Islet of Langerhans (tissue), 1 donor: ENCODE measurements around the gene STK32B.
"Not testable (repeated sequence)": the region's sequence is repeated elsewhere in the genome, so short reads cannot be mapped to it uniquely, and the experiment has no call there.

Experiments used
- FAIRE-seq: peaks from one replicate; lab custom pipeline; 2011; peaks lifted over from hg19 to GRCh38; lab: Jason Lieb, UNC

Gene STK32B

GRCh38 chr4:5051278-5052203 is at the start of gene STK32B:
Gene STK32B (plus strand): TSS chr4:5051480.
- no peak for FAIRE-seq

- FAIRE-seq: not testable (repeated sequence)
These were observed 49.6 kb upstream of the STK32B start for GRCh38 chr4:5001641-5002040.

- FAIRE-seq: no peak
These were observed 47.9 kb upstream of the STK32B start for GRCh38 chr4:5003372-5003857.

- FAIRE-seq: no peak
These were observed 47.4 kb upstream of the STK32B start for GRCh38 chr4:5003918-5004317.

- no peak for FAIRE-seq
These were observed 46.8 kb upstream of the STK32B start for GRCh38 chr4:5004496-5004895.

- FAIRE-seq: not testable (repeated sequence)
These were observed 44.3 kb upstream of the STK32B start for GRCh38 chr4:5006932-5007331.

- FAIRE-seq: no peak
These were observed 41.5 kb upstream of the STK32B start for GRCh38 chr4:5009796-5010195.

GRCh38 chr4:5010984-5011383 is 40.3 kb upstream of the STK32B start:
- no peak for FAIRE-seq

GRCh38 chr4:5012244-5012898 is 38.9 kb upstream of the STK32B start:
- no peak for FAIRE-seq

GRCh38 chr4:5012958-5013357 is 38.3 kb upstream of the STK32B start:
- FAIRE-seq: no peak

GRCh38 chr4:5014007-5014682 is 37.1 kb upstream of the STK32B start:
- FAIRE-seq: no peak

GRCh38 chr4:5018096-5018495 is 33.2 kb upstream of the STK32B start:
- no peak for FAIRE-seq

- no peak for FAIRE-seq
These were observed 32.7 kb upstream of the STK32B start for GRCh38 chr4:5018603-5019002.

- no peak for FAIRE-seq
These were observed 32.0 kb upstream of the STK32B start, which contains the start of gene CYTL1 for GRCh38 chr4:5019274-5019673. Gene CYTL1 (minus strand): TSS chr4:5019458. CDS start chr4:5019445, 13 bp downstream.

GRCh38 chr4:5019796-5020195 is 31.5 kb upstream of the STK32B start:
- no peak for FAIRE-seq

- FAIRE-seq: no peak
These were observed 30.9 kb upstream of the STK32B start for GRCh38 chr4:5020341-5020740.

GRCh38 chr4:5021546-5021945 is 29.7 kb upstream of the STK32B start:
- no peak for FAIRE-seq

GRCh38 chr4:5024673-5025072 is 26.6 kb upstream of the STK32B start:
- no peak for FAIRE-seq

- no peak for FAIRE-seq
These were observed 24.9 kb upstream of the STK32B start for GRCh38 chr4:5026371-5026770.

GRCh38 chr4:5027346-5027745 is 23.9 kb upstream of the STK32B start:
- FAIRE-seq: no peak

GRCh38 chr4:5028480-5028879 is 22.8 kb upstream of the STK32B start:
- no peak for FAIRE-seq

- no peak for FAIRE-seq
These were observed 21.8 kb upstream of the STK32B start for GRCh38 chr4:5029447-5029846.

GRCh38 chr4:5030221-5030620 is 21.1 kb upstream of the STK32B start:
- no peak for FAIRE-seq
